ENCODE results near the gene CUX1. TPM values are rescaled to one million over a fixed set of nuclear protein-coding genes. Genes with fewer than 3 reads are reported as not detected.
"Not testable (repeated sequence)": the region's sequence is repeated elsewhere in the genome, so short reads cannot be mapped to it uniquely, and the experiment has no call there.

The CUX1 gene
- polyA plus RNA-seq, 10 donors = 32.2 to 51.8 (median 40.3) TPM

GRCh38 chr7:101822632-101823031, 5.2 kb downstream of the CUX1 start:
- not testable (repeated sequence) for DNase-seq

GRCh38 chr7:101823096-101823495, 5.7 kb downstream of the CUX1 start:
- DNase-seq = peak in 1 of 3 donors; percentile 22

DNA sequence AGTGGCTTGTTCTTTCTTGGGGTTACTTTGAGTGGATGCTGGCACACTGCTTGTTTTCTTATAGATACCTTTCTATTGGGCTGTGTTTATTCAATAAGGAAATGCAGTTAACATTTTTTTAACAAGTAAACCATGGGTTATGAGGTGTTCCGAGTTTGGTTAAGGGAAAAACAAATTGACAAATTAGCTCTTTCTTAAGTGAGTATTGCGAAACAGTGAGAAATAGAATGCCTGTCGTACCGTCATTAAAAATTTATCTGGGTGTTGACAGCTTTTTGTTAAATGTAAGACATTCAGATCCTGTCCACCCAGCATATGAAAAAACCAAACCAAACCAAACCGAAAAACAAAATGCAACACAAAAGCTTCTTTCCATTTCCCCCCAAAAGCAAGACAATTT, 6.2 kb downstream of the CUX1 start:
- DNase-seq = no peak

DNA sequence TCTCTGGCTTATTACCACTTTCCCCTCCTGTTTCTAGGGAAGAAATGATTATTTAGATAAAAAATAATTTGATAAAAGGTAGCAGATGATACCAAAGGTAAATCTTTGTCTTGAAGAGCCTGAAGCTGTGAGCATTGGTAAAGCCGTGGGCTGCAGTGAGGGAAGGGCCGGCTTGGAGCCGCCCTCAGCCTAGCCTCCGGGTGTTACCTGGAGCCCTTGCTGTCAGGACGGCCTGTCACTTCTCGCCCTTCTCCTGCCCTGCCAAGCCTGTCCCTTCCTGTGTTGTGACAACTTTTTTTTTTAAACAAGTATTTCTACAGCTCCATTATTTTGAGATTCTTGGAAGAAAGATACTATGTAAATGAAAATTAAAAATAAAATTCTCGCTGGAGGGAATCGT, 7.0 kb downstream of the CUX1 start:
- DNase-seq = no peak

DNA sequence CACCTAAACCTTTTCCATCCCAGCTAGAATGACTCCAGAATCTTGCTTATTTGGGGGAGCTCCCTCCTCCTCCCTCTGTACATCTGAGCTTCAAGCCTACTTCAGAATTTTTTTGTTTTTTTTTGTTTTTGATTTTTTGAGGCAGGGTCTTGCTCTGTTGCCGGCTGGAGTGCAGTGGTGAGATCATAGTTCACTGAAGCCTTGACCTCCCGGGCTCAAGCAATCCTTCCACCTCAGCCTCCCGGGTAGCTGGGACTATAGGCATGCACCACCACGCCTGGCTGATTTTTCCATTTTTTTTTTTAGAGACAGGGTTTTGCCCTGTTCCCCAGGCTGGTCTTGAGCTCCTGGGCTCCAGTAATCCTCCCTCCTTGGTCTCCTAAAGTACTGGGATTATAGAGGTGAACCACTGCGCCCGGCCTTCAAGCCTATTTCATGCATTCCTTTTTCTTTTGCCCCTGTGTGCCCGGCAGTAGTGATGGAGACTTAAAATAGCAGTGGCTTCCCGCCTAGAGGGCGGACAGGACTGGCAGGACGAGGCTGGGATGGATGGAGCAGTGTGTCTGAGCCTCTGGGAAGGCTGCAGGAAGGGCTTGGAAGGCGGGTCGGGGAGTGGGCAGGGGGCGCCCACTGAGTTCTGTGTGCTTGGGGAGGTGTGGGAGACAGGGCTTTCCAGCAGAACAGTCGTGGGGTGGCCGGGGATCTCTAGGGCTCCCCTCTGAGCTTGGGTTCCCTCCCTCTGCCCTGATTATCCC, 8.8 kb downstream of the CUX1 start:
- DNase-seq = no peak

DNA sequence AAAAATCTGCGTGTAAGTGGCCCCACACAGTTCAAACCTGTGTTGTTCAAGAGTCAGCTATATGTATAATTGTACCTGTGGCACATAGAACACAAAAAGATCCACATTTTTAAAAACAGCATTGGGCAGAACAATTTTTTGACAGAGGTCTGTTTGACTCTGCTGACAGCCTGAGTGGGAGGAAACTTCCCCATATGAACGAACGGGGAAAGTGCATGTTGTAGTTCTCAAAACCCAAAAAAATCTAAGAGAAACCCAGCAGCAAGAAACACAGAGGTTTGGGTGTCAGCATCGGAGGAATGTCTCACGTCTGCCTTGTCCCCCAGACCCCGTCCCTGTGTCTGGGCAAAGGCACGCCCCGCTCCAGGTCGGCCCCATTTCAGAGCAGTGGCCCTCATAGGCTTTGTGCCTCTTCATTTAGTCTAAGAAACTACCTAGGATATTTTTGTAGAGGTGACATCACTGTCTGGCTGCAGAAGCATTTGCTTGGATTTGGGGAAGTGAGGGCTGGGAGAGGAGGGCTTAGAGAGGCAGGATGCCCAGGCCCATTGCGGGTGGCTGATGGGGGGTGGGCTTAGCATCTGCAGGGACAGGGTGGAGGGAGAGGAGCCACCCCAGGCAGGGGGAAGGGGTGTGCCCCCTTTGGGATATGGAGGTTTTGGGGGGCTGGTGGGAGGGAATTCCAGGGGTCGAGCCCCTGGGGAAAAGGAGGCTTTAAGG, 11.0 kb downstream of the CUX1 start:
- no peak for DNase-seq

DNA sequence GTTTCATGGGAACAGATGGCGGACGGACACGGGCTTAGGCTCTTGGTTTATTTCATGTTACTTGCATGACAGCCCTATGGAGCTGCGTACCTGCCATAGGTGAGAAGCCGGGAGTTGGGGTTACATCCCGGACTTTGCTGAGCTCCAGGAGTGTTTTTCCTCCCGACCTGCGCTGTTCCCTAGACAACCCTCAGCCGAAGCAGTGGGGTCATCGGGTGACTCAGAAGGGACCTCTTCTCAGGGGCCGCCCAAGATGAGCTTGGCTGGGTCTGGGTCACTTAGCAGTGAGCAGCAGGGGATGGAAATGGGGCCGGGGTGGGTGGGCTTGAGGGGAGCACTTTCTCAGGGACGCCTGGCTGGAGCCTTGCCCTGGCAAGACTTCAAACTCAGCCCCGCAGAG, 11.9 kb downstream of the CUX1 start:
- DNase-seq = no peak

GRCh38 chr7:101829821-101830220, 12.4 kb downstream of the CUX1 start:
- no peak for DNase-seq

GRCh38 chr7:101831396-101831795, 14.0 kb downstream of the CUX1 start:
- DNase-seq = not testable (repeated sequence)

GRCh38 chr7:101832205-101832631, 14.8 kb downstream of the CUX1 start:
- DNase-seq = no peak

GRCh38 chr7:101832685-101833375, 15.4 kb downstream of the CUX1 start:
- DNase-seq = no peak

- no peak for DNase-seq
Measured at GRCh38 chr7:101833799-101834198, 16.4 kb downstream of the CUX1 start.

GRCh38 chr7:101835136-101835535, 17.7 kb downstream of the CUX1 start:
- no peak for DNase-seq

- DNase-seq = not testable (repeated sequence)
Measured at GRCh38 chr7:101837433-101837832, 20.0 kb downstream of the CUX1 start.

DNA sequence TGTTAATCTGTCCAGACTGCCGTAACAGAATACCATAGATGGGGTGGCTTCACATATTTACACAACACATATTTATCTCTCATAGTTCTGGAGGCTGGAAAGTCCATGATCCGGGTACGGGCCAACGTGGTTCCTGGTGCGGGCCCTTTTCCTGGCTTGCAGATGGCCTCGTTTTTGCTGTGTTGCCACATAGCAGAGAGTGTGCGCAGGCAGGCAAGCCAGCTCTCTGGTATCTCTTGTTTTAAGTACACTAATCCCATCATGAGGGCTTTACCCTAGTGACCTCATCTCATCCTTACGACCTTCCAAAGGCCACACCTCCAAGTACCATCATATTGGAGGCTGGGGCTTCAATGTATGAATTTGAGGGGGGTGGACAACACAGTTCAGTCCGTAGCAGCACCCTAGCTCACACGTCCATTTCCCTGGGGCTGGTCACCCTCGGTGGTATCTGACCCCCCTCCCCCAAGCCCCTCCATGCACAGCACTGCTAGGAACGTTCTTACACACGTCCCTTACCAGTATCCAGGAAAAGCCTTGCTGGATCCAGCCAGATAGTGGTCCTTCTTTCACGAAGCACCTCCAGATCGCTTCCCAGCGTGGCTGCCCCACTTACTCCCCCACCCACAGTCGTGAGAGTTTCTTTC, 21.5 kb downstream of the CUX1 start:
- no peak for DNase-seq

DNA sequence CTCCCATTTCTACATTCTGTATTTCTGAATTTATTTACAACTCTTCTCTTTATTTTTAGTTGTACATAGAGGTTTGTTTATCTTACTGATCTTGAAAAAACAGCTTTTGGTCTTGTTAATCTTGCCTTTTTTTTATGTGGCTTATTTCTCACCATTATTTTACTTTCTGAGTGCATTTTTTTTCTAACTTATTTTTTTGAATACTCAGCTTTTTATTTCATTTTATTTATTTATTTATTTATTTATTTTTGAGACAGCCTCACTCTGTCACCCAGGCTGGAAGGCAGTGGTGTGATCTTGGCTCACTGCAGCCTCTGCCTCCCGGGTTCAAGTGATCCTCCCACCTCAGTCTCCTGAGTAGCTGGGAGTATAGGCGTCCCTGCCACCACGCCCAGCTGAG, 23.9 kb downstream of the CUX1 start:
- no peak for DNase-seq

DNA sequence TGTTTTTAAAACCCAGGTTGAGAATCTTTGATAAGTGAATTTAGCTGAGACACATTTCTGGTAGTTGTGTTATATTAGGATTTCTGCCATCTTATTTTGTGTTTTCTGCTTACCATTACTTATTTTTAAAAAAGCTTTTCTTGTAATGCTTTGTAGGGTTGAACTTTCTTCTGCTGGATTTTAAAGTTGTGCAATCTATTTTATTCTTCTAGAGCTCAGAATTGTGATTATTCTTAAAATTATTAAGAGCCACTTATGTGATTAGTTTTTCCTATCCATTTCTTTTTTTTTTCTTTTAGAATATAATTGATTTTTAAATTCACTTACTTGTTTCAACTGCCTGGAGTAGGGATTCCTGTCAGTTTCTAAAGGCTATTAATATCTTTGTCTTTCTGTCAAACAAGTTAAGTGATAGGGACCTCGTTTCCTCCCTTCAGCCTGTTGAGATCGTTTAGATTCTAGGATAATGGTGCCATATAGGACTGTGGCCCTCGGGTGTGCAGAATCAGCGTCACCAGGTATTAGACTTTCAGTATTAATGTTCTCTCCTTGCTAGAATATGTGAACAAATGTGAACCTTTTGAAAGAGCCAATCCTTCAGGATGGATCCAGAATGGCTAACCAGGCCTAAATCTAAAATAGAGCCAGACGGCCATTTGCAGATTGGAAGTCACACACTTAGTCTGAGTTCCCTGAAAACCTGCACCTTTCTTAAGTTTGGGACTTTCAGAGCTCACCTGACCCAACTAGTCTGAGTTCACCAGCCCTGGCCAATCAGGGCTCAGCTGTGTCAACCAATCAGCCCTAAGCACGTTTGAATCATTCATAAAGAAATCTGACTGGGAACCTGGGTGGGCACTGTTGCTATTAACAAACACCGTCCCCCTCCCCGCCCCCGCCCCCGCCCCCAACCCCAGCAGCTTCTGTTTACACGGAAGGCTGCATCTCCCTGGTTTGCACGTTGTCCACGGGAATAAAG, 26.2 kb downstream of the CUX1 start:
- DNase-seq = no peak

- no peak for DNase-seq
Measured at GRCh38 chr7:101845974-101846373, 28.5 kb downstream of the CUX1 start.

DNA sequence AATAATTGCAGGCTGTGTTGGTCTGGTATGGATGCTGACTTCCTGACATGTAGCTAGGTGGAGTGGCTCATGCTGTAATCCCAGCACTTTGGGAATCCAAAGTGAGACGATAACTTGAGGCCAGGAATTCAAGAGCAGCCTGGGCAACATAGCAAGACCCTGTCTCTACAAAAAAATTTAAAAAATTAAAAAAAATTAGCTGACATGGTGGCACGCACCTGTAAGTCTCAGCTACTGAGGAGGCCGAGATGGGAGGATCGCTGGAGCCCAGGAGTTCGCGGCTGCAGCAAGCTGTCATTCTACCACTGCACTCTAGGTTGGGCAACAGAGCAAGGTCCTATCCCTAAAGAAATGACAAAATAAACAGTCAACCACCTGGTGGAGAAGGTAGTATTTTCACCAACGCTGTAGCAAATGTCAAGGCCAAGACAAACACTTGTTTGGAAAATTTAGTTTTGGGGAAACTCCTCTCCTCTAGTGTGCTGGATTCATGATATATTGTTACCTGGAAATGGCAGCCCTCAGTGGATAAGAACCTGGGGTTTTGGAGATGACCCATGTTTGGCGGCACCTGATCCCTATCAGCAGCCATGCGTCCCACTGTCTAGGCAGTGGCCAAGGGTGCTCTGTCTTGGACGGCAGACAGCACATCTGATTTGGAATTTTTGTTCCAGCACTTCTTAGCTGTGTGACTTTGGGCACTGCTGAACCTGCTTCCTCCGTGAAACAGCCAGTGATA, 29.5 kb downstream of the CUX1 start:
- DNase-seq = no peak

All from muscle of back (tissue), 11 donors.